H1 (cell line): Measurements from ENCODE around the gene ZNF562. TPM values are rescaled to one million over a fixed set of nuclear protein-coding genes. Genes with fewer than 3 reads are reported as not detected.

ENCODE experiments used
- CTCF ChIA-PET: fragments of 300-600 bp; sonication (Branson Sonifier 250); formaldehyde crosslinking; loops from one replicate; lab custom pipeline; 2021; ENCODE audit not compliant: partially characterized antibody; lab: Charles Lee
- POLR2A ChIA-PET: fragments of 300-600 bp; sonication (Branson Sonifier 250); formaldehyde crosslinking; loops from one replicate; lab custom pipeline; 2021; ENCODE audit warnings: inconsistent platforms; ENCODE audit not compliant: partially characterized antibody; lab: Charles Lee
- DNase-seq, 2 experiments: peaks; one replicate each; pipeline versions ENCODE4 v3.0.0 to v3.0.0-alpha.2; 2010 to 2022; ENCODE audit warnings: low spot score in 2 of 2, low read depth in 1 of 2, mixed read lengths in 1 of 2
- FAIRE-seq: peaks from 2 replicates; lab custom pipeline; 2011; peaks lifted over from hg19 to GRCh38; lab: Jason Lieb, UNC
- H2AFZ ChIP-seq: 2 replicates; pipeline ENCODE4 v1.8.1; 2012; ENCODE audit warnings: low read length, inconsistent platforms
- H2AK5ac ChIP-seq: 2 replicates; pipeline ENCODE4 v1.6.1; 2013; ENCODE audit warnings: low read depth, low read length
- H2BK120ac ChIP-seq: replicated peaks from 2 replicates; pipeline ENCODE3; 2013; ENCODE audit warnings: low read depth, low read length, inconsistent platforms
- H2BK12ac ChIP-seq: 2 replicates; pipeline ENCODE4 v1.6.1; 2013; ENCODE audit warnings: low read depth, low read length
- H2BK15ac ChIP-seq: 2 replicates; pipeline ENCODE4 v1.6.1; 2013; ENCODE audit warnings: low read length
- H2BK20ac ChIP-seq: 2 replicates; pipeline ENCODE4 v1.6.1; 2013; ENCODE audit warnings: low read length
- H2BK5ac ChIP-seq: 2 replicates; pipeline ENCODE4 v1.6.1; 2013; ENCODE audit warnings: low read depth, low read length
- H3K14ac ChIP-seq: 2 replicates; pipeline ENCODE4 v1.6.1; 2013; ENCODE audit warnings: inconsistent platforms; ENCODE audit not compliant: insufficient read length
- H3K18ac ChIP-seq: 2 replicates; pipeline ENCODE4 v1.6.1; 2013; ENCODE audit warnings: low read length; ENCODE audit errors: extremely low read depth
- H3K23ac ChIP-seq: 2 replicates; pipeline ENCODE4 v1.6.1; 2013; ENCODE audit warnings: inconsistent platforms; ENCODE audit not compliant: insufficient read length
- H3K23me2 ChIP-seq: 2 replicates; pipeline ENCODE4 v1.6.1; 2013; ENCODE audit warnings: low read depth, low read length
- H3K27ac ChIP-seq: 2 replicates; pipeline ENCODE4 v1.6.1; 2011; ENCODE audit warnings: low read depth, low read length, inconsistent platforms
- H3K27me3 ChIP-seq, 4 experiments: replicated peaks in 1 of 4; 1 replicate in 1 of 4; 2 replicates in 3 of 4; pipeline versions ENCODE4 v1.6.1 to v1.8.1; 2011 to 2013; ENCODE audit warnings: low read length in 3 of 4, mild to moderate bottlenecking in 3 of 4, inconsistent platforms in 2 of 4, mixed read lengths in 2 of 4, moderate library complexity in 1 of 4; ENCODE audit not compliant: control insufficient read depth in 3 of 4, insufficient read depth in 3 of 4; ENCODE audit errors: extremely low read depth in 1 of 4
- H3K36me3 ChIP-seq, 4 experiments: 2 replicates each; pipeline versions ENCODE4 v1.6.1 to v1.8.1; 2011 to 2013; ENCODE audit warnings: mild to moderate bottlenecking in 4 of 4, low read length in 3 of 4, moderate library complexity in 2 of 4, control low read depth in 1 of 4, inconsistent platforms in 1 of 4; ENCODE audit not compliant: insufficient read depth in 4 of 4, control insufficient read depth in 2 of 4
- H3K4ac ChIP-seq: replicated peaks from 2 replicates; pipeline ENCODE3; 2013; ENCODE audit warnings: low read length, low read depth, mixed read lengths, inconsistent platforms; ENCODE audit not compliant: insufficient read length
- H3K4me1 ChIP-seq, 4 experiments: replicated peaks in 1 of 4; 1 replicate in 1 of 4; 2 replicates in 3 of 4; pipeline versions ENCODE4 v1.6.1 to v1.8.1; 2011 to 2013; ENCODE audit warnings: low read length in 3 of 4, inconsistent platforms in 2 of 4, mixed read lengths in 1 of 4; ENCODE audit not compliant: insufficient read depth in 4 of 4, control insufficient read depth in 3 of 4
- H3K4me2 ChIP-seq, 2 experiments: 2 replicates each; pipeline versions ENCODE4 v1.6.1 to v1.8.1; 2011 to 2013; ENCODE audit warnings: low read depth in 2 of 2, low read length in 2 of 2, control low read depth in 1 of 2, inconsistent platforms in 1 of 2, mild to moderate bottlenecking in 1 of 2; ENCODE audit not compliant: insufficient read depth in 1 of 2
- H3K4me3 ChIP-seq, 4 experiments: fragments of 200-600, 300-600 bp in 1 of 4; sonication (generic), shearing (Covaris generic), sonication (Bioruptor Twin) in 1 of 4; 2 replicates each; pipeline versions ENCODE4 v1.5.1 to v1.8.1; 2011 to 2016; ENCODE audit warnings: low read length in 4 of 4, low read depth in 3 of 4, control low read depth in 2 of 4, inconsistent platforms in 2 of 4, mild to moderate bottlenecking in 2 of 4, mixed read lengths in 1 of 4, moderate library complexity in 1 of 4; ENCODE audit not compliant: insufficient read depth in 2 of 4; ENCODE audit errors: extremely low read depth in 1 of 4
- H3K56ac ChIP-seq: replicated peaks from 2 replicates; pipeline ENCODE3; 2013; ENCODE audit warnings: low read depth, mild to moderate bottlenecking, mixed read lengths, low read length, inconsistent platforms; ENCODE audit not compliant: insufficient read length
- H3K79me1 ChIP-seq: 2 replicates; pipeline ENCODE4 v1.6.1; 2013; ENCODE audit warnings: low read depth, low read length, control low read depth
- H3K79me2 ChIP-seq, 2 experiments: 2 replicates each; pipeline versions ENCODE4 v1.6.1 to v1.8.1; 2012 to 2013; ENCODE audit warnings: low read length in 2 of 2, mild to moderate bottlenecking in 2 of 2, inconsistent platforms in 1 of 2; ENCODE audit not compliant: insufficient read depth in 2 of 2, control insufficient read depth in 1 of 2
- H3K9ac ChIP-seq, 4 experiments: replicated peaks in 1 of 4; 1 replicate in 1 of 4; 2 replicates in 3 of 4; pipeline versions ENCODE4 v1.6.1 to v1.8.1; 2011 to 2013; ENCODE audit warnings: low read depth in 3 of 4, low read length in 3 of 4, control low read depth in 2 of 4, mild to moderate bottlenecking in 2 of 4, moderate library complexity in 2 of 4, inconsistent platforms in 1 of 4; ENCODE audit errors: extremely low read depth in 1 of 4
- H3K9me3 ChIP-seq, 2 experiments: 2 replicates each; pipeline versions ENCODE4 v1.6.1 to v1.8.1; 2012 to 2013; ENCODE audit warnings: mild to moderate bottlenecking in 2 of 2, moderate library complexity in 2 of 2, control low read depth in 1 of 2, inconsistent platforms in 1 of 2, low read depth in 1 of 2, low read length in 1 of 2, mixed read lengths in 1 of 2; ENCODE audit not compliant: insufficient read depth in 2 of 2
- H4K20me1 ChIP-seq, 2 experiments: replicated peaks in 1 of 2; 2 replicates each; pipeline versions ENCODE3 to v1.8.1; 2011 to 2013; ENCODE audit warnings: inconsistent platforms in 2 of 2, low read length in 2 of 2, mild to moderate bottlenecking in 1 of 2; ENCODE audit not compliant: insufficient read depth in 2 of 2, control insufficient read depth in 1 of 2
- H4K5ac ChIP-seq: 2 replicates; pipeline ENCODE4 v1.6.1; 2013; ENCODE audit warnings: low read length, low read depth, mixed read lengths, inconsistent platforms; ENCODE audit not compliant: insufficient read length
- H4K8ac ChIP-seq: 2 replicates; pipeline ENCODE4 v1.8.0; 2013; ENCODE audit warnings: mild to moderate bottlenecking, moderate library complexity, low read length, inconsistent platforms; ENCODE audit not compliant: insufficient read depth; ENCODE audit errors: extremely low read depth
- H4K91ac ChIP-seq: replicated peaks from 2 replicates; pipeline ENCODE3; 2013; ENCODE audit warnings: low read length, mixed read lengths, inconsistent platforms; ENCODE audit not compliant: insufficient read length
- GTF2F1 ChIP-seq: IDR thresholded peaks from 2 replicates; pipeline ENCODE4 v1.6.1; 2012; ENCODE audit warnings: low read depth, low read length, improper control_type of control experiment, borderline replicate concordance
- JUND ChIP-seq: IDR thresholded peaks from 2 replicates; pipeline ENCODE4 v1.6.1; 2011; ENCODE audit warnings: mild to moderate bottlenecking, improper control_type of control experiment, low read length
- KDM1A ChIP-seq: fragments of 200-600, 300-600 bp; sonication (generic); IDR thresholded peaks from 2 replicates; pipeline ENCODE4 v1.7.1; 2016; ENCODE audit warnings: mild to moderate bottlenecking, low read length, borderline replicate concordance
- MAX ChIP-seq: IDR thresholded peaks from 2 replicates; pipeline ENCODE4 v1.6.1; 2012; ENCODE audit warnings: inconsistent platforms
- PHF8 ChIP-seq: fragments of 200-600 bp; sonication (generic); conservative IDR thresholded peaks from 2 replicates; pipeline ENCODE4 v1.7.1; 2012; ENCODE audit warnings: low read depth, mild to moderate bottlenecking, inconsistent platforms, low read length, moderate library complexity
- RAD21 ChIP-seq, 2 experiments: IDR thresholded peaks in 1 of 2; conservative IDR thresholded peaks in 1 of 2; 2 replicates each; pipeline ENCODE4 v1.6.1; 2011; ENCODE audit warnings: low read depth in 2 of 2, low read length in 2 of 2, improper control_type of control experiment in 1 of 2, inconsistent platforms in 1 of 2, mild to moderate bottlenecking in 1 of 2, moderate library complexity in 1 of 2
- SP2 ChIP-seq: IDR thresholded peaks from 2 replicates; pipeline ENCODE4 v1.6.1; 2012; ENCODE audit warnings: mild to moderate bottlenecking, low read length, inconsistent platforms
- SUZ12 ChIP-seq: fragments of 200-600 bp; sonication (generic); IDR thresholded peaks from 2 replicates; pipeline ENCODE4 v1.6.1; 2012; ENCODE audit warnings: mild to moderate bottlenecking, inconsistent platforms, low read length, moderate library complexity, mixed read lengths
- WGBS, 2 experiments: shearing (Covaris generic) in 1 of 2; methylation state at CpG; one replicate each; pipeline versions ENCODE4 v1.1.6 to v1.1.7; 2013 to 2015; ENCODE audit warnings: low lambda C conversion rate in 2 of 2, mixed read lengths in 2 of 2, inconsistent platforms in 1 of 2, low coverage in 1 of 2, missing lambda C conversion rate in 1 of 2; ENCODE audit not compliant: insufficient replicate concordance in 2 of 2, insufficient coverage in 1 of 2, insufficient read length in 1 of 2; ENCODE audit errors: extremely low coverage in 1 of 2, missing lambda C conversion rate in 1 of 2; 5-methylcytosine and 5-hydroxymethylcytosine counted together
- polyA plus RNA-seq, 7 experiments: library from polyadenylated mRNA; depleted of rRNA in 3 of 7; stranded (reverse) in 5 of 7; unstranded in 2 of 7; fragments of >200 nt in 5 of 7; fragments of 200-250 nt in 2 of 7; gene quantifications; 1 replicate in 5 of 7; 2 replicates in 1 of 7; 4 replicates in 1 of 7; pipeline versions ENCODE4 v1.2.1 to v1.2.3, GENCODE V29; 2011 to 2013; ENCODE audit warnings: missing spikeins in 2 of 7, mixed read lengths in 2 of 7
- total RNA-seq: library from RNA; stranded (reverse); fragmentation: NEBNext Ultra II Directional; extraction: Animal tissue kit (Norgen Biotek cat#: 25700); gene quantifications from 2 replicates; pipeline ENCODE4 v1.2.1, GENCODE V29; 2021

ZNF562 gene
- total and polyA plus RNA-seq, 2 of the 8 experiments (the other 6 are each of a cell fraction or from before 2014, with no cell fraction given): 0.12 to 2.5 TPM

- H3K27ac ChIP-seq: no peak overlapping the region; the same call in 1 of the 2 replicates
- ChIA-PET POLR2A (interaction anchor here (1.6 kb wide), 1 partner anchor 118 kb away, joined by 4 read pairs; the partner anchor contains the start of gene ZNF846), CTCF (no interaction called here)
- no peak overlapping the region for H3K4ac ChIP-seq
- H3K23me2 ChIP-seq: no peaks in the 10 kb centered on the region
- H2BK120ac ChIP-seq: no peak overlapping the region
- H3K4me1 ChIP-seq: peaks cover 0 to 7% (median 0%) of the 10 kb centered on the region in 4 experiments; a peak in 1 of 7 replicates
- no peak overlapping the region for H3K18ac ChIP-seq
- H2AK5ac ChIP-seq: no peak overlapping the region
- FAIRE-seq (no peak), DNase-seq (no peak)
- H2BK15ac ChIP-seq: no peak overlapping the region
- no peaks in the 10 kb centered on the region for H3K79me2 ChIP-seq
- peaks cover 39 to 41% of the 10 kb centered on the region in 2 experiments for H3K9me3 ChIP-seq
- H3K79me1 ChIP-seq: no peaks in the 10 kb centered on the region
- H4K20me1 ChIP-seq: no peaks in the 10 kb centered on the region
- 92% methylated on average over 5 of the region's 5 CpGs; no CpG with 5 or more reads in 1 of the 2 experiments for WGBS, 2 experiments
- no peak overlapping the region; a peak in 1 of 8 replicates for H3K4me3 ChIP-seq
- no peak overlapping the region for H3K56ac ChIP-seq
- H3K9ac ChIP-seq: no peak overlapping the region
- no peak for TF ChIP-seq GTF2F1
- no peak for TF ChIP-seq SP2
- no peak for TF ChIP-seq SUZ12
- TF ChIP-seq RAD21 (IDR thresholded peaks at IDR 0.05 in 1 of 2, conservative IDR thresholded peaks at IDR 0.05 in 1 of 2; ENCODE audit: low read depth in 2 of 2, low read length in 2 of 2): no peak
- TF ChIP-seq PHF8: no peak
- no peak for TF ChIP-seq MAX
- TF ChIP-seq JUND: no peak
- TF ChIP-seq KDM1A: no peak
- no peaks in the 10 kb centered on the region for H3K27me3 ChIP-seq
- H3K14ac ChIP-seq: no peak overlapping the region
- H2BK20ac ChIP-seq: no peak overlapping the region
- H4K91ac ChIP-seq: no peak overlapping the region
- H3K4me2 ChIP-seq: no peak overlapping the region
- peaks cover 0 to 60% (median 19%) of the 10 kb centered on the region in 4 experiments; a peak in 6 of 8 replicates for H3K36me3 ChIP-seq
- 0 out of 2 replicates have a peak overlapping the region, but pooled peaks have one; percentile 35 for H2BK5ac ChIP-seq
- H4K5ac ChIP-seq: no peak overlapping the region
- no peak overlapping the region for H3K23ac ChIP-seq
- 0 out of 2 replicates have a peak overlapping the region, but pooled peaks have one; percentile 39 for H2BK12ac ChIP-seq
- no peak overlapping the region for H2AFZ ChIP-seq
- no peak overlapping the region; the same call in 1 of the 2 replicates for H4K8ac ChIP-seq
These were observed 24.6 kb downstream of the ZNF562 start for GRCh38 chr19:9650345-9650744.
